Hepatocyte (in vitro differentiated cells): ENCODE data around the gene CREBBP. TPM values are rescaled to one million over a fixed set of nuclear protein-coding genes. Genes with fewer than 3 reads are reported as not detected.

ENCODE experiments used
- DNase-seq: peaks from one replicate; pipeline ENCODE4 v3.0.0-alpha.2; 2016; ENCODE audit warnings: low spot score
- H2AFZ ChIP-seq: fragments of 200-600 bp; sonication (generic); 2 replicates; pipeline ENCODE4 v1.6.0; 2016; ENCODE audit warnings: antibody characterized with exemption, mild to moderate bottlenecking
- H3K27ac ChIP-seq: fragments of 200-600 bp; sonication (generic); 2 replicates; pipeline ENCODE4 v1.5.1; 2016; ENCODE audit warnings: mild to moderate bottlenecking
- H3K27me3 ChIP-seq: fragments of 200-600 bp; sonication (generic); 2 replicates; pipeline ENCODE4 v1.6.1; 2016
- H3K36me3 ChIP-seq: fragments of 200-600 bp; sonication (generic); replicated peaks from 2 replicates; pipeline ENCODE4 v1.5.1; 2016; ENCODE audit warnings: low read depth; ENCODE audit not compliant: insufficient read depth
- H3K4me1 ChIP-seq: fragments of 200-600 bp; sonication (generic); 2 replicates; pipeline ENCODE4 v1.5.1; 2016; ENCODE audit warnings: mild to moderate bottlenecking, moderate library complexity; ENCODE audit not compliant: insufficient read depth
- H3K4me2 ChIP-seq: fragments of 200-600 bp; sonication (generic); 2 replicates; pipeline ENCODE4 v1.6.0; 2016
- H3K4me3 ChIP-seq: fragments of 200-600 bp; sonication (generic); 2 replicates; pipeline ENCODE4 v1.5.1; 2016; ENCODE audit warnings: mild to moderate bottlenecking
- H3K79me2 ChIP-seq: fragments of 200-600 bp; sonication (generic); 2 replicates; pipeline ENCODE4 v1.6.0; 2017; ENCODE audit warnings: mild to moderate bottlenecking
- H3K9me2 ChIP-seq: fragments of 200-600 bp; sonication (generic); replicated peaks from 2 replicates; pipeline ENCODE4 v1.6.0; 2017; ENCODE audit warnings: mild to moderate bottlenecking; ENCODE audit not compliant: insufficient read depth
- H3K9me3 ChIP-seq: fragments of 200-600 bp; sonication (generic); 2 replicates; pipeline ENCODE4 v1.5.1; 2016; ENCODE audit warnings: low read depth, mild to moderate bottlenecking
- H4K20me1 ChIP-seq: fragments of 200-600 bp; sonication (generic); 2 replicates; pipeline ENCODE4 v1.6.0; 2016; ENCODE audit warnings: mild to moderate bottlenecking; ENCODE audit not compliant: insufficient read depth, poor library complexity, severe bottlenecking
- CTCF ChIP-seq: fragments of 200-600 bp; sonication (generic); IDR thresholded peaks from 2 replicates; pipeline ENCODE4 v1.5.1; 2016; ENCODE audit warnings: antibody characterized with exemption, mild to moderate bottlenecking; ENCODE audit not compliant: poor library complexity
- EZH2 ChIP-seq: fragments of 200-600 bp; sonication (generic); IDR thresholded peaks from 2 replicates; pipeline ENCODE4 v1.6.1; 2016; ENCODE audit warnings: antibody characterized with exemption, mild to moderate bottlenecking, borderline replicate concordance
- EZH2phosphoT487 ChIP-seq: fragments of 200-600 bp; sonication (generic); IDR thresholded peaks from one replicate; pipeline ENCODE4 v1.6.1; 2018; ENCODE audit warnings: antibody characterized with exemption, mild to moderate bottlenecking, low read depth, moderate library complexity; ENCODE audit not compliant: unreplicated experiment, severe bottlenecking
- WGBS: methylation state at CpG from one replicate; pipeline ENCODE4 v1.1.6; 2016; ENCODE audit warnings: low lambda C conversion rate; ENCODE audit errors: missing lambda C conversion rate; 5-methylcytosine and 5-hydroxymethylcytosine counted together
- polyA plus RNA-seq: library from polyadenylated mRNA; unstranded; fragments of >200 nt; fragmentation: Nextera tagmentation; extraction: Ambion mirVana; gene quantifications from 2 replicates; pipeline ENCODE4 v1.2.1, GENCODE V29; 2016
- total RNA-seq: library from RNA; depleted of rRNA; stranded (reverse); fragments of >200 nt; gene quantifications from 2 replicates; pipeline ENCODE4 v1.2.3, GENCODE V29; 2014

Gene CREBBP
- total and polyA plus RNA-seq, 2 experiments from 2014 or later, result 18.9 to 31.5 TPM

GRCh38 chr16:3756113-3756512 lies 124.4 kb downstream of the CREBBP start:
- H3K27me3 ChIP-seq, result no peaks in the 10 kb centered on the region
- H3K9me2 ChIP-seq, result no peaks in the 10 kb centered on the region
- DNase-seq, result no peak
- no peak overlapping the region for H3K4me3 ChIP-seq
- no peak overlapping the region for H3K4me2 ChIP-seq
- peaks cover 23% of the 10 kb centered on the region for H4K20me1 ChIP-seq
- no peaks in the 10 kb centered on the region for H3K36me3 ChIP-seq
- H3K4me1 ChIP-seq, result no peaks in the 10 kb centered on the region
- no peak overlapping the region for H3K27ac ChIP-seq
- H3K79me2 ChIP-seq, result peaks cover 58% of the 10 kb centered on the region
- TF ChIP-seq CTCF (no peak), EZH2 (no peak), EZH2phosphoT487 (no peak)
- WGBS, result 91% methylated on average over 9 of the region's 9 CpGs
- no peak overlapping the region for H2AFZ ChIP-seq
- no peaks in the 10 kb centered on the region for H3K9me3 ChIP-seq

- Histone ChIP-seq H3K27ac (no peak overlapping the region), H3K4me2 (no peak overlapping the region), H3K4me3 (no peak overlapping the region), H3K4me1 (no peaks in the 10 kb centered on the region), H3K27me3 (no peaks in the 10 kb centered on the region), H3K36me3 (no peaks in the 10 kb centered on the region), H3K9me2 (no peaks in the 10 kb centered on the region), H3K79me2 (peaks cover 58% of the 10 kb centered on the region), H3K9me3 (no peaks in the 10 kb centered on the region), H4K20me1 (peaks cover 29% of the 10 kb centered on the region), H2AFZ (no peak overlapping the region)
- WGBS, result 95% methylated on average over 4 of the region's 4 CpGs
- TF ChIP-seq CTCF (no peak), EZH2 (no peak), EZH2phosphoT487 (no peak)
- no peak for DNase-seq
These were observed 125.3 kb downstream of the CREBBP start for GRCh38 chr16:3755249-3755648.

GRCh38 chr16:3754772-3755171 lies 125.7 kb downstream of the CREBBP start:
- H3K9me2 ChIP-seq, result no peaks in the 10 kb centered on the region
- WGBS, result 98% methylated on average over 5 of the region's 5 CpGs
- no peak overlapping the region for H3K4me2 ChIP-seq
- H3K36me3 ChIP-seq, result no peaks in the 10 kb centered on the region
- no peak for DNase-seq
- no peak overlapping the region for H2AFZ ChIP-seq
- H4K20me1 ChIP-seq, result peaks cover 28% of the 10 kb centered on the region
- H3K27ac ChIP-seq, result no peak overlapping the region
- H3K4me1 ChIP-seq, result no peaks in the 10 kb centered on the region
- H3K9me3 ChIP-seq, result no peaks in the 10 kb centered on the region
- H3K4me3 ChIP-seq, result no peak overlapping the region
- peaks cover 54% of the 10 kb centered on the region for H3K79me2 ChIP-seq
- no peaks in the 10 kb centered on the region for H3K27me3 ChIP-seq
- no peak for TF ChIP-seq CTCF
- TF ChIP-seq EZH2phosphoT487, result no peak
